Measurements from ENCODE around the gene TNN.

GRCh38 chr1:175114996-175115395 lies 47.4 kb downstream of the TNN start:
- TF ChIP-seq CTCF (conservative IDR thresholded peaks at IDR 0.05; ENCODE audit: low read length) (no peak), EZH2phosphoT487 (IDR thresholded peaks at IDR 0.05; ENCODE audit: borderline replicate concordance) (no peak)
